HEK293 (cell line): Measurements from ENCODE around the gene PKDREJ.

Source experiments
- CTCF ChIP-seq: fragments of 450-650 bp; formaldehyde crosslinking; IDR thresholded peaks from 2 replicates; pipeline ENCODE4 v1.5.1; 2016; ENCODE audit warnings: missing biosample characterization, missing genetic modification characterization
- GFI1B ChIP-seq: fragments of 450-650 bp; formaldehyde crosslinking; IDR thresholded peaks from 2 replicates; pipeline ENCODE4 v1.5.1; 2016; ENCODE audit warnings: missing biosample characterization, missing genetic modification characterization
- KLF7 ChIP-seq: fragments of 450-650 bp; formaldehyde crosslinking; IDR thresholded peaks from 2 replicates; pipeline ENCODE4 v1.5.1; 2016; ENCODE audit warnings: missing biosample characterization, missing genetic modification characterization, borderline replicate concordance
- PRDM1 ChIP-seq: fragments of 450-650 bp; formaldehyde crosslinking; IDR thresholded peaks from 2 replicates; pipeline ENCODE4; 2016; ENCODE audit warnings: missing biosample characterization, missing genetic modification characterization
- PRDM6 ChIP-seq: fragments of 450-650 bp; formaldehyde crosslinking; IDR thresholded peaks from 2 replicates; pipeline ENCODE4 v1.5.1; 2017; ENCODE audit warnings: missing biosample characterization, missing genetic modification characterization
- RBAK ChIP-seq: fragments of 450-650 bp; formaldehyde crosslinking; IDR thresholded peaks from 2 replicates; pipeline ENCODE4 v1.5.1; 2016; ENCODE audit warnings: missing biosample characterization, missing genetic modification characterization
- REST ChIP-seq: fragments of 450-650 bp; formaldehyde crosslinking; IDR thresholded peaks from 2 replicates; pipeline ENCODE4 v1.5.1; 2016; ENCODE audit warnings: missing biosample characterization, missing genetic modification characterization
- YY1 ChIP-seq: fragments of 450-650 bp; formaldehyde crosslinking; IDR thresholded peaks from 2 replicates; pipeline ENCODE4 v1.5.1; 2018; ENCODE audit warnings: missing biosample characterization, missing genetic modification characterization
- ZFP3 ChIP-seq: fragments of 450-650 bp; formaldehyde crosslinking; IDR thresholded peaks from 2 replicates; pipeline ENCODE4 v1.5.1; 2016; ENCODE audit warnings: low read depth, missing biosample characterization, missing genetic modification characterization
- ZNF140 ChIP-seq: fragments of 450-650 bp; formaldehyde crosslinking; IDR thresholded peaks from 2 replicates; pipeline ENCODE4 v1.5.1; 2016; ENCODE audit warnings: missing biosample characterization, missing genetic modification characterization
- ZNF184 ChIP-seq: fragments of 450-650 bp; IDR thresholded peaks from 2 replicates; pipeline ENCODE4 v1.5.1; 2018; ENCODE audit warnings: missing biosample characterization, mild to moderate bottlenecking, missing genetic modification characterization
- ZNF488 ChIP-seq: fragments of 450-650 bp; formaldehyde crosslinking; IDR thresholded peaks from 2 replicates; pipeline ENCODE4 v1.5.1; 2016; ENCODE audit warnings: missing biosample characterization, missing genetic modification characterization
- ZNF580 ChIP-seq: fragments of 450-650 bp; formaldehyde crosslinking; IDR thresholded peaks from 2 replicates; pipeline ENCODE4 v1.5.1; 2016; ENCODE audit warnings: missing biosample characterization, missing genetic modification characterization
- ZXDB ChIP-seq: fragments of 450-650 bp; formaldehyde crosslinking; IDR thresholded peaks from 2 replicates; pipeline ENCODE4 v1.5.1; 2016; ENCODE audit warnings: missing biosample characterization, missing genetic modification characterization

GRCh38 chr22:46278656-46279645 lies 15.8 kb upstream of the PKDREJ start:
- TF ChIP-seq YY1 (tag by site-specific recombination) = no peak
- TF ChIP-seq ZXDB (tag by site-specific recombination) = no peak
- no peak for TF ChIP-seq CTCF (tag by site-specific recombination)
- no peak for TF ChIP-seq ZNF488 (tag by site-specific recombination)
- no peak for TF ChIP-seq ZFP3 (tag by site-specific recombination)
- TF ChIP-seq RBAK (tag by site-specific recombination) = no peak
- TF ChIP-seq ZNF184 (tag by site-specific recombination) = no peak
- no peak for TF ChIP-seq ZNF580
- TF ChIP-seq PRDM1 (tag by site-specific recombination) = no peak
- TF ChIP-seq PRDM6 (tag by site-specific recombination) = no peak
- no peak for TF ChIP-seq KLF7 (tag by site-specific recombination)
- no peak for TF ChIP-seq REST (tag by site-specific recombination)
- no peak for TF ChIP-seq ZNF140
- no peak for TF ChIP-seq GFI1B
